Measurements from ENCODE around the gene MACROD1.

Gene MACROD1

DNA sequence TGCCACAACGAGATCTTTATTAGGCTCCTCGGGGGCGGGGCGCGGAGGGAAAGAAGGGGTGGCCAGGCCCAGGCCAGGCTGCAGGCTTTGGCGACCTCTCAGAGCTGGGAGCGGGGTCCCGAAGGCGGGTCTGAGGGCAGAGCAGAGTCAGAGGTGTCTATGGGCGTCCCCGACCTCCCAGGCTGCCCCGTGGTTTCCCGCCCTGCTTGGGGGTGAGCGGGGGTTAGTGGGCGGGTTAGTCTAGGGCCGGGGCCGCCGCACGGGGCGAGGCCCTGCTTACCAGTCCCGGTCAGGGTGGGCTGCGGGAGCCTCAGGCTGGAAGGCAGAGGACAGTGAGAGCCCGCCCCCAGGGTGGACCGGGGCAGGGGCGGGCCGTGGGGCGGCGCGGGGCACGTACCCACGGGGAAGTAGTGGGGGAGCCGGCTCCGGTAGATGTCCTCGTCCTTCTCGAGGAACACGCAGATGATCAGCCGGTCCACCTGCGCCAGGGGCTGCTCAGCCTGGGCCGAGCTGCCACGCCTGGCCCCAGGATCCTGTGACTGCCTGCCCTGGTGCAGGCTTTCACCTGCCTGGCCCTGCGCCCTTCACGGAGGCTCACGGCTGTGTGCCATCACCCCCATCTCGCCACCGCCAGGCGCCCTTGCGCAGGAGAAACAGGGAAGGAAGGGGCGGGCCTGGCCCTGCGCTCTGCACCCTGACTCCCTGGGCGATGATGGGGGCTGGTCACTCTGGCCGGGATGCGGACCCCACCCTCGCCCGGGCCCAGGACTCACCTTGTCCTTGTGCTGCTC is 167.2 kb downstream of the MACROD1 start:
- no peak for TF ChIP-seq CTCF (IDR thresholded peaks at IDR 0.05; ENCODE audit: insufficient read depth, missing control alignments)
- FAIRE-seq (no peak), DNase-seq (ENCODE audit: insufficient read length, low spot score) (no peak)

GRCh38 chr11:63997801-63998337 is 168.0 kb downstream of the MACROD1 start:
- DNase-seq (ENCODE audit: insufficient read length, low spot score) (no peak), FAIRE-seq (no peak)
- no peak for TF ChIP-seq CTCF (IDR thresholded peaks at IDR 0.05; ENCODE audit: insufficient read depth, missing control alignments)

- no peak for DNase-seq (ENCODE audit: insufficient read length, low spot score)
- TF ChIP-seq CTCF (IDR thresholded peaks at IDR 0.05; ENCODE audit: insufficient read depth, missing control alignments): no peak
- FAIRE-seq: no peak
Measured at GRCh38 chr11:63997104-63997700, 168.7 kb downstream of the MACROD1 start.

DNA sequence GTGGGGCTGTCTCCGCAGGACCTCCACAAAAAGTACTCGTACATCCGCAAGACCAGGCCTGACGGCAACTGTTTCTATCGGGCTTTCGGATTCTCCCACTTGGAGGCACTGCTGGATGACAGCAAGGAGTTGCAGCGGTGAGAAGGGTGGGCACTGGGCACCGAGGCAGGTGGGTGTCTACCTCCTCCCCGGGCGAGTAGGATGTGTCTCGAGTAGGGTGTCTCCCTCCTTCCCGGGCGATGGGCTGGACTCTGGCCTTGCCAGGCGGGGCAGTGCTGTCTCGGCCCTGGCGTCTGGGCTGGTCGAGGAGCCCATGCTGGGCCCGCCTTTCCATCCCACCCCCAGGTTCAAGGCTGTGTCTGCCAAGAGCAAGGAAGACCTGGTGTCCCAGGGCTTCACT is 169.4 kb downstream of the MACROD1 start:
- no peak for FAIRE-seq
- DNase-seq (ENCODE audit: insufficient read length, low spot score): no peak
- no peak for TF ChIP-seq CTCF (IDR thresholded peaks at IDR 0.05; ENCODE audit: insufficient read depth, missing control alignments)

DNA sequence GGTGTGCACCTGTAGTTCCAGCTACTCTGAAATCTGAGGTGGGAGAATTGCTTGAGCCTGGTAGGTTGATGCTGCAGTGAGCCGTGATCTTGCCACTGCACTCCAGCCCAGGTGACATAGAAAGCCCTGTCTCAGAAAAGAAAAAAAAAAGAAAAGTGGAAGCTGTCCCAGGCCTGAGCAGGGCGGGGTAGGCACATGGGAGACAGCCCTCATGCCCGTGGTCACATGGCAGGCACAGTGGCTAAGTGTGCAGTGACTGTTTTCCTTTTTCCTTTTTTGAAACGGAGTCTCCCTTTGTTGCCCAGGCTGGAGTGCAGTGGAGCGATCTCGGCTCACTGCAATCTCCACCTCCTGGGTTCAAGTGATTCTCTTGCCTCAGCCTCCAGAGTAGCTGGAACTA is 171.9 kb downstream of the MACROD1 start:
- DNase-seq (ENCODE audit: insufficient read length, low spot score) (no peak), FAIRE-seq (no peak)
- no peak for TF ChIP-seq CTCF (IDR thresholded peaks at IDR 0.05; ENCODE audit: insufficient read depth, missing control alignments)

GRCh38 chr11:63993100-63993499 is 172.8 kb downstream of the MACROD1 start:
- FAIRE-seq (no peak), DNase-seq (ENCODE audit: insufficient read length, low spot score) (no peak)
- TF ChIP-seq CTCF (IDR thresholded peaks at IDR 0.05; ENCODE audit: insufficient read depth, missing control alignments): no peak

DNA sequence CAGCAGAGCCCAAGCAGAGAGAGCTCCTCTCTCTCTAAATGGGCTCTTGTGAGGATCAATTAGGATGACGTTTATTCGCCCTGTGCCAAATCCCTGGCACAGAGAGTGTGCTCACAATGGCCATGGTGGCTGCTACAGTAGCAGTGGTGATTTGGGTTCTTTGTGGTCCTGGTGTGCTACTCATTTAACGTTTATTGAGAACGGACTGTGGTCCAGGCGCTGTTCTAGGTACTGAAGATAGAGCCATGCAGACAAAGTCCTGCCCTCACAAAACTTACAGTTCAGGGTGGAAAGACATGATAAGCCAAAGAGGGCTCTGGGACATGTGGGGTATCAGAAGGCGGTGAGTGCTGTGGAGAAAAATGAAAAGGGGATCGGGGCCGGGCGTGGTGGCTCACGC is 174.4 kb downstream of the MACROD1 start:
- no peak for TF ChIP-seq CTCF (IDR thresholded peaks at IDR 0.05; ENCODE audit: insufficient read depth, missing control alignments)
- FAIRE-seq: no peak
- DNase-seq (ENCODE audit: insufficient read length, low spot score): no peak
